ENCODE data around the gene SCPEP1.

GRCh38 chr17:56929362-56929969 lies 48.5 kb upstream of the SCPEP1 start:
- TF ChIP-seq CTCF (IDR thresholded peaks at IDR 0.05) (no peak), ZFX (IDR thresholded peaks at IDR 0.05; ENCODE audit: borderline replicate concordance) (no peak)

Measured in 22Rv1 (cell line).